NCI-H774 (cell line): ENCODE results near the gene KDM2B.
"Not testable (repeated sequence)": the region's sequence is repeated elsewhere in the genome, so short reads cannot be mapped to it uniquely, and the experiment has no call there.

ENCODE experiments used
- DNase-seq: peaks from one replicate; lab custom pipeline; 2025; lab: John Stamatoyannopoulos, UW

Gene KDM2B

DNA sequence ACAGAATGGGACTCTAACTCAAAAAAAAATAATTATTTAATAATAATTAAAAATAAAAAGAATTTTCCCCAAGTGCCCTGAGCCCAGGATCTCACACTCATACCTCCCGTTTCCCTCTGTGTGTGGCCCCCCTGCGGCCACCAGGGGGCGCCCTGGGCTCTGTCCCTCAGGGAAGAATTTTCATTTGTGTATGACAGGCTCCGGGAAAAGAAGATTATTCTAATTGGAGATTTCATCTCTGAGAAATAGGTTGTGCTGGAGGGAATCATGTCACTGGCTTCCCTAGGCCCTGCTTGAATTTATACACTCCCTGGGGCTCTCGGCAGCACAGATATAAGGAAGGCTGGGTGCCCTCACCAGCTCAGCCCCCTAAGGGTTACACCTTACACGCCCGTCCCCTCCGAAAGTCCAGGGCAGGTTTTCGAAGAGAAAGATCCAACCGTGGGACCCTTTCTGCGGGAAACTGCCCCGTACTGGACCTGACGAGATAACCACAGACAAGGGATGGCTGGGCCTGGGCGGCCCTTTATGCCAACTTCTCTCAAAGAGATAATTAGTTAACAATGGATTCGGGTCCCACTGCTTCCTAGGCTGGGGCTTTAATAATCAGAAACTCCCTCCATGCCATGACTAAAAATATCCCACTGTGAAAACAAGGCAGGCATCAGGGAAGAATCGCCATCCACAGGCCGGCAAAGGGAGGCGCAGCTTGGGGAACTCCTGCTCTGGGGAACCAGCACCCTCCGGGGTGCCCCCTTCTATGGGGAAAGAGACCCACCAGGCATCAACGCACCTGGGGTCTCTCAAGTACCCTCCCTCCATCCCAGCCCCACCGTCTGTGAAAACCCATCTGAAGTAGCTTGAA is 80.7 kb downstream of the KDM2B start:
- peak; percentile 67 for DNase-seq

DNA sequence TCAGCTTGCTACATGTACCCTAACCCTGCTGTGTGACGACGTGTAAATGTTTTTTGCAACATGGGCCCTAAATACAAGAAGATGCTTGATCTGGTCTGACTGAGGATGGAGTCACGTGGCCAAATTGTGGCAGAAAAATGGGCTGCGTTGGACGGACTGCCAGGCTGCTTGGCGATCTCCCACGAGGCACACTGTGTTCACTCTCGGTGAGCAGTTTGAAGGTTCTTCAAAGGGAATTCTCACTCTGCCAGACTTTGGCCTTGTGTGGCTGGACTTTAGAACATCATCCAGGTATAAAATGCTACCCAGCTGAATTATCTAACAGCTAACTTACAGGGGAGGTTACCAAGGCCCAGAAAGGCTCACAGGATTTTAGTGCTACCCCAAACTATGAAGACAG is 85.1 kb downstream of the KDM2B start:
- no peak for DNase-seq

DNA sequence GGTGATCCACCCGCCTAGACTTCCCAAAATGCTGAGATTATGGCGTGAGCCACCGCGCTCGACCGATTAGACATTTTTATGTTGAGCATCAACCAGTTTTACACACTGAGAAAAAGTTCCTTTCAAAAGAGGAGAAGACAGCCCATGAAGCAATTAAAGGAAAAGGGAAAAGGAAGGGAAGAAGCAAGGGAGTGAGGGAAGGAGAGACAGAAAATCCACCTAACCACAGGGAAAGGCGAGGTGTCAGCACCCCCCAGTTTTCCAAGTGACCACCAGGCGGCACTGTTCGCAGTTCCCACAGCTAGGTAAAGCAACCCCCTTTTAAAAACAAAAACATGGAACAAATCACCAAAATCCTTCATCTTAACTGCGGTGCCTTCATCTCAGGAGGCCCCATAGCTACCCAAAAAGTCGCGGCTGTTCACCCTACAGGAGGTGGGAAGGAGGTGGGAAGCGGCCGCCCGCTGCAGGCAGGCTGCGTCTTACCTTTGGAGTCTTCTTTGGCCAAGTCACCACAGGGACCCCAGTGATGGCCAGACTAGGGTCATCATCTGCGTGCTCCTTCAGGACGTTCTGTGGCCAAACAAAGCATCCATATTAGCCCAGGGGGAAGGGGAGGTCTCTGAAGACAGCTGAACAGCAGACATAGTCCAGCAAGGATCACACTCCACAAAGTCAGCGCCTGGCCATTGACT is 86.6 kb downstream of the KDM2B start:
- no peak for DNase-seq

DNA sequence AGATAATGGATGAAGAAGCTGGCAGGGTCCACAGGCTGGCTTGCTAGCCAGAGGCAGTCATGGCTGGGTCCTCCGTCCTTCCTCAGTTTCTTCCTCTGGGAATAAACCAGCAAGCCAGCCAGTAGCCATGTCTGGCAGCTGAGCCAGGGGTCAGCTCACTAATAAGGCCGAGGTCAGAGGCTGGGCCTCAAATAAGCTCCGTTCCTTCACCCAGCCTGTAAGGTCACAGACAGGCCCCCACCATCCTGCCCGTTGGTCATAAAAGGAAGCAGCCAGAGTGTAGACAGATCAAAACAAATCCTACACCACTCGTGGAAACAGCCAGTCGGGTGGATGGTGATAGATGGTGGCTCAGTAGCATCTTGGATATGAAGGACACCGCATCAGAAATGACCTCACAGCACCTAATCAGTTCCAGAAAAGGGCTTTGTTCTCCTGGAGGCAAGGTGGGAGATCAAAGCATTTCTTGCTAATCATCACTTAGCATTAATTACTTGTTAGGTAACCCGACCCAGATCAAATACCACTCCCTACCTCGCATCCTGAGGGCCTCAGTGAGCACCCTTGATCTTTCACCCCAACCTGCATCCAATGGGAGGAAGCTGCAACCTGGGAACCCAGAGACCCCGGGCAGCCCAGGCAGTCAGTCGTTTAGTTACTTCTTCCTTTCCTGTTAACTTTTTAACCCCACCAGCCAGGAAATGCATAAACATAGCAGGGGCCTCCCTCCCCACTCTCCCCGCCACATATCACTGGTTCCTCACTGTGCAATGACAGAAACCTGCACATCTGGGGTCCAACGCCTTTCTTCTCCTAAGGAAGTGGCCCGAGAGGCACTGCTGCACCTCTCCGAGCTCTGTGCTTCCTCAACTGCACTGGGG is 90.2 kb downstream of the KDM2B start:
- DNase-seq, result no peak

DNA sequence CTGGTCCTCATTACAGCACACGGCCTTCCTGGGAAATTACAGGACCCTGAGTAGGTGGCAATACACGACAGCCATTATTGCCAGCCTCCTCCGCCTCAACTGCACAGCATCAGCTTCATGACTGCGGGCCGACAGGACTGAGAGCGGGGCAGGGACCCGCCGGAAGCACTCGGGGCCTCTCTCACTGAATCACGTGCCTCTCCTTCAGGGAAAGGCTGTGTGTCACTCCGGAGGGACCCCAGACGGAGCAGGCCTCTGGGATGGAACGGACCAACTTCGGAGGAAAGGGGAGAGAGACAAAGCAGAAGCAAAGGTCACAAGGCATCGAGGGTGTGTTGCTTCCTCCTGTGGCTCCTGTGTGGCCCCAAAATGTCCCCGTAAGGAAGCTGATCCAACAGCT is 90.9 kb downstream of the KDM2B start:
- DNase-seq, result no peak

DNA sequence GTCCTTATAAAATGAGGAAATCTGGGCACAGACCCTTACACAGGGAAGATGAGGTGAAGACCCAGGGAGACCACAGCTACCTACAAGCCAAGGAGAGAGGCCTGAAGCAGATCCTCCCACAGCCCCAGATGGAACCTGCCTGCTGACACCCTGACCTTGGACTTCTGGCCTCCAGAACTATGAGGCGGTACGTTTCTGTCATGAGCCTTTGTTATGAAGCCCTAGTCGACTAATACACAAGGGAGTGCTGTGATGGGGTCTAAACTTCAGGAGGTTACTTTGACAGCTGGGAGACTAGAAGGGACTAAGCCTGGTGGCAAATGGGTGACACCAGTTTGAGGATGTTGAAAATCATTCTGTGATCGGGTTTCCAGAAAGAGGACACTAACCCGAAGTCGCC is 95.9 kb downstream of the KDM2B start:
- no peak for DNase-seq

DNA sequence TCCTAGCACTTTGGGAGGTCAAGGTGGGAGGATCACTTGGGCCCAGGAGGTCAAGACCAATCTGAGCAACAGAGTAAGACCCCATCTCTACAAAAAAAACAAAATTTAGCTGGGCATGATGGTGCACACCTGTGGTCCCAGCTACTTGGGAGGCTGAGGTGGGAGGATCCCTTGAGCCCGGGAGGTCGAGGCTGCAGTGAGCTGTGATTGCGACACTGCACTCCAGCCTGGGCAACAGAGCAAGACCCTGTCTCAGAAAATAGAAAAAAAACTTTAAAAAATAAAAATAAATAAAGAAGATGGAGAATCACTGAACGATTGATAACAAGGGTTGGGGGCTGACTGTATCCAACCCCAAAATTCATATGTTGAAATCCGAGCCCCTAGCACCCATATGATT is 96.3 kb downstream of the KDM2B start:
- DNase-seq, result not testable (repeated sequence)

DNA sequence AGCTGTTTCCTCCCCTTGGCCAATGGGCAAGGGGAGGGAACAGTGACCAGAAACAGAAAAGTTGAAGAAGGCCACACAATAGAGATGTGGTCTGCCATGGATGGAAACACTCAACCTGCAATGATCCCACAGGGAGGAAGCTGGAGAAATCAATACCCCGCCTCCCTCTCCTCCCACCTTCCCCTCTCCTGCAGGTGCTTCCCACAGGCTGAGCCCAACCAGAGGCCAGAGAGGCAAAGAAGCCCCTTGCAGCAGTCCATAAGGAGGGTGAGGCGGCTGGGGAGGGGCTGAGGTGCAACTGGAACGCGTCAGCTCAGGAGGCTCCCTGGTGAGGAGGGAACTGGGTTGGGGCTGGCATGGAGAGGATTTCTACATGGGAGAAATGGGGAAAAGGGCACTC is 96.9 kb downstream of the KDM2B start:
- DNase-seq, result no peak

DNA sequence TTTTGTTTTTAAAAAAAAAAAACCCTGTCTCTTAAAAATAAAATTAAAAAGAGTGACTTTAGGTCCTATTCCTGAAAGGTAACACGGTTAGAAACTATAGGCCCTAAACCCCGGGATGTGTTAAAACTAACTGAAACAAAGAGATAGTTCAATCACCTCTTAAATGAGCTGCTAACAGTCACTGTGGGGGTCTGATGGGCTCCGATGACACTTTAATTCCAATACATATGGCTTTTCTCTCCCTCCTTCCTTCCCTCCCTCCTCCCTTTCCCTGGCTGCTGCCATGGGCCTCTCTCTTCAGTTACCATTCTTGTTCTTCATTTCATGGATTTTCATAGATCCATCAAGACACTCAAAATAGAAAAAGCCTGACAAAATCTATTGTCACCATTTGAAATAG is 104.3 kb downstream of the KDM2B start:
- DNase-seq, result no peak

DNA sequence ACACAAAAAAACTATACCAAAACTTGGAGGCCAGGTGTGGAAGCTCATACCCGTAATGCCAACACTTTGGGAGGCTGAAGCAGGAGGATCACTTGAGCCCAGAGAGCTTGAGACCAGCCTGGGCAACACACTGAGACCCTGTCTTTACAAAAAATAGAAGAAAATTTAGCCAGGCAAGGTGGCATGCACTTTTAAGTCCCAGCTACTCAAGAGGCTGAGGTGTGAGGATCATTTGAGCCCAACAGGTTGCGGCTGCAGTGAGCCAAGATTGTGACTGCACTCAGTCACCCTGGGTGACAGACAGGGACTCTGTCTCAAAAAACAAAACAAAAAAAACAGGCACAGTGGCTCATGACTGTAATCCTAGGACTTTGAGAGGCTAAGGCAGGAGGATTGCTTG is 105.5 kb downstream of the KDM2B start:
- no peak for DNase-seq

DNA sequence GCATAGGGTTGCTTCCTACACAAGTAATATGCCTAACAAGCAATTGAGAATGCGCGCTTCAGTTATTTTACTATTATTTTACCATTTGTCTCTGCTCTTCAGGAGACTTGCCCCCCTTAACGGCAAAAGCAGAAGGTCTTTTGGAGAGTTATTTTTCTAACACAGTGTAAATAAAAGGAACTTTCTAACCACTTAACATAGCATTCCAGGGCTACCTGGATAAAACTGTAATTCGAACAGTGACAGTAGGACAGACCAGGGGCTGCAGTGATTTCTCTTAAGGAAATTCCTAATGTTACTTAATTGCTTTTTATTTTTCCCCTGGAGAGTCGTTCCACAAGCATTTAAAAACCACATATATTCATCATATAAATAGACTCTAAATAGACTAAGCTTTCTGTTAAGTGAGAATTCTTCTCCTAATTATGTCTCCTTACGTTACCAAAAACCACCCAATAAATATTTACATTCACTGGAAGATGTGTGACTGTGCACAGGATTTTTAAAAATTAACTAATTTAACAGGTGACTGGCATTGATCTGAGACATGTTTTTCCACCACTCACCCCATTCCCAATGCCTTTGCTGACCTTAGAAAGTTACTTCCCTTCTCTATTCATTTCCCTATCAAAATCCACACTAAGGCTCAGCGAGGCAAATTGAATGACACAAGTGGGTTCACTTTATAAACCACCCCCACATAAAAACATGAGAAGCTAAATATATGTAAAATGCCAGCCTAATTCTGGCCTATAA is 108.5 kb downstream of the KDM2B start:
- DNase-seq, result no peak

DNA sequence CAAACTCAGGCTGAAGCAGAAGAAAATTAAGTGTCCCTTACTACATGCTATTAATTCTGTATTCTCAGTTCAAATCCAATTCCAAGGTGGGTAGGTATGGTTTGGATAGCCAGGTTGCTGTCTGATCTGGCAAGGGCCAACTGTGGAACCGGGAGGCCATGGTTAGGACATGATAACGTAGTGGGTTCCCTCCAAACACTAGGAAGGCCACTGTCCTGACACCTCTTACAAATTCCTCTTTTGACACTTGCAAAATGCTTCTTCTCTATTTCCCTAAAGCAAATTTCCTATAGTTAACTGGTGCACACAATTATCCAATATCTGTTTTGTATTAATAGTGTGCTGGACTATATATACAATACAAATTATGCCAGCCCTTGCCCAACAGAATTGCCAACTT is 110.1 kb downstream of the KDM2B start:
- no peak for DNase-seq

DNA sequence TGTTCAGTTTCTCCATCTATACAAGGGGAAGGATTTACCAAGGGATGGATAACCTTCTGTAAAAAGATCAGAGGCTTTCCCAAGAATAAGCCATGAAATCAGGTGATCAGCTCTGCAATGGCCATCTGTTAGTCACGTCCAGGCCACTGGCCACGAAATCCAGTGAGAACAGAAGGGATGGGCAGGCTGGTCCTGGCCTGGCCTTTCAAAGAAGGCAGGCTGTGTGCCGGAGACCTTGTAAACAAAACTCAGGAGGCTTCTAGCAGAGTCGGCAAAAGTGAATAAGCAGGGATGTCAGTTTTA is 112.4 kb downstream of the KDM2B start:
- no peak for DNase-seq

DNA sequence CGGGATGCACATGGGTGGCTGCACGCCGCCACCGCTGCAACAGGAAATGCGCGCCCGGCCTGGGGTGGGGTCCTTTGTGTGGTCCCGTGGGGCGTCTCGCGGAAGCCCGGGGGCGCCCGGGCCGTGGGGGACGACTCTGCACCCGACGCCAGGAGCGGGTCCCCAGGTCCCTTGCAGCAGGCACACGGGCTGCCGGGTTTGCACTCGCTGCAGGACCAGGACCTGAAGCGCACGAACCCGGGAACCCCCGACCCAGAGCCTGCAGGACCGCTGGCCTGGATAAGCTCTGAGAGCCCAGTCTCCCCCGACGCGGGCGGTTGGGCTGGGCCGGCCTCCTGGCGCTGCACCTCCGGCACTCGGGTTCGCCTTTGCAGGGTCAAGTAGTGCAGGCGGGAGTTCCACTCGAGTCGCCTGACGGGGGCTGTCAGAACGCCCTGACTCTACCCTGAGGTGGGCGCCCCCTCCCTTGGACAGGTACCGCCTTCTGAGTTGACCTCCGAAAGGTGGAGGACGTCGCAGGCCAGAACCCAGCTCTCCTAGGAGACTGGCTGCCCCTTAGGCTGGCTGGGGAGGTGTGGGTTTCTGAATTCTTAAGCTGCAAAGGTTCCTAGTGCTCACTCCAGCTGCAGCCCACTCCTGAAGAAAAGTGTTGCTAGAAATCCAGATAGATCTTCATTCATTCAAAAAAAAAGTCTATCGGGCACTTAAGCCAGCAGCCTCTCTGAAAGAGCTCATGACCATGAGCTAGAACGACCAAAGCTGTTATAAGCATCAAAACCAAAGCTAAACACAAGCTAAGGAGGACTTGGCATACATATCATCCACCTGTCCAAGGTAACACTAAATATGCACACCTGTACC is 113.0 kb downstream of the KDM2B start:
- no peak for DNase-seq

DNA sequence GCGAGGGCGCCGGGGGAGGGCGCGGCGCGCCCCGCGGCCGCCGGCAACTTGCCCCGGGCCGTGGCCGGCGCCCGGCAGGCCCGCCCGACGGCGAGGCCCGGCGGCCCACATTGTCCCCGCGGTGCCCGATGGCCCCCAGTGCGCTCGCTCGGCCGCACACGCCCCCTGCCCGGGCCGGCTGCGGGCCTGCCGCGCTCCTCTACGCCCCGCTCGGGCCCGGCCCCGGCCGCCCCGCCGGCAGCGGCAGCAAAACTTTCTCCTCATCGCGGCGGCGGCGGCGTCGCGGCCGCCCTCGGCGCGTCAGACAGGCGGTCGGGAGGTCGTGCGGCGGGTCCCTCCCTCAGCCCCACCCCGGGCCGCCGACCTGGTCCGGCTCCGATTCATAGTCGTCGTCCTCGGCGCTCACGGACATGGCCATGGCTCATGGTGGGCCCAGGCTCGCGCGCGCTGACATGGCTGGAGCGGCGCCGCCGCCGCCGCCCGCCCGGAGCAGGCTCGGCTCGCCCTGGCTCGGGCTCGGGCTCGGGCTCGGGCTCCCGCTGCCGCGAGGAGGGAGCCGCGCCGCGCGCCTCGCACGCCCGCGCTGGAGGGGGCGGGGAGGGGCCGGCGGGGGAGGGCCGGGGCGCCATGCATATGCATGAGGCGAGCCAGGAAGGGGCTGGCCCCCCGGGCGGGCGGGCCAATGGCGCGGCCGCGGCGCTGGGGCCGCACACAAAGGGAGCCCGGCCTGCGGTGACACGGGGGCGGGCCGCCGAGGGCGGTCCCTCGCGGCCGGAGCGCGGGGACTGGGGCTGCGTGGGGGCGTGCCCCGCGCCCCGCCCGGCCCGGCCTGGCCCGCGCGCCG is 113.8 kb downstream of the KDM2B start:
- peak; percentile 95 for DNase-seq

DNA sequence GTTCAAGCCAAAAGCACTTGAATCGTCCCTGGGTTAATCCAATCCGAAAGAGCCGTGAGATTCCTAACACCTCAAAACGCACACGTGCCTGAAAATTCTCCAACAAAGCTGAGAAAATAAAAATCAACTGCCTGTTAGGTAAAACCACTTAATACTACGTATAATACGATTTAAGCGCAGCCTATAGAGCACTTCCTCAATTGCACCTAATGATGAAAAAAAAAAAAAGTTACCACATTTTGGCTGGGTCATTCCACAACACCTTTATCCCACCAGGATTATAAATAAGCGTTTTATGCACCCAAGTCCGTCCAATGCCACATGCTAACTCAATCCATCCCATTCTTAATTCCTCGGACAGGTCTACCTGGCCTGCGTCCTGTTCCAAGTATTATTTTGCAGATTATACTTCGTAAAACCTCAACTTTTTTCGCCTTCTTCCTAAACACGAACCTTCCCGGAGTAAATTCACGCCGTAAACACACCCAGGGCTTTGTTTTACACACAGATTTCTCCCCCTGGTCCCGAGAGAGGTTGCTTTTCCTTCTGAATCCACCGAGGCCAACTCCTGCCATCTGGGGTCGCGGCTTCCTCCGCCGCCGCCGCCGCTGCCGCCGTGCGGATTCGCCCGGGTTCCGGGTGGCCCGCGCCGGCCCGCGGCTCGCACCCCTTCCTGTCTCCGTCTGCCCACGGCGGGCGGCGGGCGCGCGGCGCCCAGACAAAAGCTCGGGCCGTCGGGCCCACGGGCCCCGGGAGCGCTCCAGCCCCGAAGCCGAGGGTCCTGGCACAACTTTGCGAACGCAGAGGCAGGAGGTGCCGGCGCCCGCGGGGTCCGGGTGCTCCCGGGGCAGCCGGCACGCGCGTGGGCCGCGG is 114.7 kb downstream of the KDM2B start:
- DNase-seq, result no peak

DNA sequence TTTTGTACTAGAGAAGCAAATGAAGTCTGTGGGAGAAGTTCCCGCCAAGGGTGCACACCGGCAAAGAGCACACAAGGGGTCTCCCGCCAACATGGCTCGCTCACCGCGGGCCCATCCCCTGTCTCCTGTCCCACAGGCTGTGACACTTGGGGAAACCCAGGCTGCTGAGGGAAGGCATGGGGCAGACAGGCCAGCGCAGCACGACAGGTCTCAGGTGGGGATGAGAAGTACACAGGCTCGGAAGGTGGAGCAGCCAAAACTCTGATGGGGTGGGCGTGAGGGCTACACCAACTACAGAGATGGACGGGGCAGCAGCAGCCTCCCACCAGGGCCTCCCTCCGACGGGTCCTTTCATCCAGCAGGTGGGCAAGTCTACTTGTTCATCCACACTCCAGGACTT is 116.5 kb downstream of the KDM2B start:
- DNase-seq, result no peak

DNA sequence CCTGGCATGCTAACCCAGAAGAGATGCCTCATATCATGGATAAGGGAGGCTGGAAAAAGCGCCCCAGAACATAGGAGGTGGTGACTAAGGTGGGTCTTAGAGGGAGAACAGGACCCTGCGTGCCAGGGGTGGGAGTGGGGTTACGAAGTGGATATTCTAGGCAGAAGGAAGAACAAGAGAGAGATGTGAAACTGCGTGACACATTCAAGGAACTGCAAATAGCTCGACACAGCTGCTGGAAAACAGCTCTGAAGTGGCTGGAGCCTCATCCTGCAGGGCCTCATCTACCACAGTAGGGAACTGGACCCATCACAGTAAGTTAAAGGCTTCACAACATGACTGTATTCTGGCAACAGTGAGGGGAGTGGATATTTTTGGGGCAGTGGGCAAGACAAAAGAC is 119.8 kb downstream of the KDM2B start:
- no peak for DNase-seq

DNA sequence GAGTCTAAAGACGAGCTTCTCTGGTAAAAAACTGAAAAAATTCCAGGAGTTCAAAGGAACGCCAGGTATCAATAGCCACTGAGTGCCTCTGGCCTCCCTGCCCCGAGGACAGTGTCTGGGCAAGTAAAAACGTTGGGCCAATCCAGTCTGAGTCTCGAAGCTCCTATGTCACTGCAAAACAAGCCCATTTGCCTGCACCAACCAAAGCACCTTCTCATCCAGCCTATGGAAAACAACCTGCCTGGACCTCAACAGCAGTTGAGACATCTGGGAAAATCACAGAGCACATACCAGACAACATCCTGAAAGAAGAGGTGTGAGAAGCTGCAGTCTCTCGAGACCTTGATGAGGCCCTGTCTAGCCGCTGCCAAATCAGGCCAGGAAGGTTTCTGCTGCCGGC is 124.3 kb downstream of the KDM2B start:
- no peak for DNase-seq
